GM12878 (cell line): ENCODE measurements around the gene AOPEP. TPM values are rescaled to one million over a fixed set of nuclear protein-coding genes. Genes with fewer than 3 reads are reported as not detected.

ENCODE experiments used
- BMI1 ChIP-seq: fragments of 450-650 bp; IDR thresholded peaks from 2 replicates; pipeline ENCODE4 v1.6.1; 2016; ENCODE audit warnings: mild to moderate bottlenecking, moderate library complexity, borderline replicate concordance
- BRCA1 ChIP-seq: IDR thresholded peaks from 2 replicates; pipeline ENCODE4 v1.6.1; 2011; ENCODE audit warnings: low read depth, low read length, improper control_type of control experiment
- CREB1 ChIP-seq: IDR thresholded peaks from 2 replicates; pipeline ENCODE4 v1.6.1; 2012; ENCODE audit warnings: low read depth, mild to moderate bottlenecking, inconsistent platforms
- ESRRA ChIP-seq: IDR thresholded peaks from 2 replicates; pipeline ENCODE4 v1.6.1; 2012; ENCODE audit warnings: mild to moderate bottlenecking, low read length, improper control_type of control experiment
- ETV6 ChIP-seq, 2 experiments: fragments of 450-650 bp in 1 of 2; IDR thresholded peaks in 1 of 2; conservative IDR thresholded peaks in 1 of 2; 2 replicates each; pipeline ENCODE4 v1.6.1; 2014; ENCODE audit warnings: antibody characterized with exemption in 1 of 2, borderline replicate concordance in 1 of 2, low read depth in 1 of 2, mild to moderate bottlenecking in 1 of 2, moderate library complexity in 1 of 2
- FOXM1 ChIP-seq: IDR thresholded peaks from 2 replicates; pipeline ENCODE4 v1.6.1; 2012; ENCODE audit warnings: low read depth, mild to moderate bottlenecking, inconsistent platforms, low read length, moderate library complexity
- HDGF ChIP-seq: fragments of 450-650 bp; IDR thresholded peaks from 2 replicates; pipeline ENCODE4 v1.6.1; 2016; ENCODE audit warnings: antibody characterized with exemption
- IKZF1 ChIP-seq: fragments of 450-650 bp; conservative IDR thresholded peaks from 2 replicates; pipeline ENCODE4 v1.6.1; 2017; ENCODE audit warnings: antibody characterized with exemption, mild to moderate bottlenecking
- LARP7 ChIP-seq: fragments of 450-650 bp; IDR thresholded peaks from 2 replicates; pipeline ENCODE4 v1.6.1; 2017; ENCODE audit warnings: mild to moderate bottlenecking
- MEF2A ChIP-seq: IDR thresholded peaks from 2 replicates; pipeline ENCODE4 v1.6.1; 2011; ENCODE audit warnings: low read depth, mild to moderate bottlenecking, low read length, moderate library complexity; ENCODE audit not compliant: insufficient read depth
- MTA2 ChIP-seq: fragments of 450-650 bp; IDR thresholded peaks from 2 replicates; pipeline ENCODE4 v1.6.1; 2016; ENCODE audit warnings: low read depth, mild to moderate bottlenecking, moderate library complexity
- NFYA ChIP-seq: IDR thresholded peaks from 2 replicates; pipeline ENCODE4 v1.6.1; 2011; ENCODE audit warnings: low read depth, mild to moderate bottlenecking, low read length, improper control_type of control experiment, borderline replicate concordance
- NRF1 ChIP-seq: conservative IDR thresholded peaks from 2 replicates; pipeline ENCODE4 v1.6.1; 2011; ENCODE audit warnings: mild to moderate bottlenecking, low read depth, low read length, improper control_type of control experiment
- POLR2AphosphoS5 ChIP-seq: IDR thresholded peaks from 2 replicates; pipeline ENCODE4 v1.6.1; 2011; ENCODE audit warnings: mild to moderate bottlenecking, low read length, inconsistent platforms
- SRF ChIP-seq, 2 experiments: IDR thresholded peaks; 2 replicates each; pipeline ENCODE4 v1.6.1; 2011; ENCODE audit warnings: low read depth in 2 of 2, low read length in 2 of 2, mild to moderate bottlenecking in 1 of 2, moderate library complexity in 1 of 2
- TARDBP ChIP-seq: IDR thresholded peaks from 2 replicates; pipeline ENCODE4 v1.6.1; 2016; ENCODE audit warnings: borderline replicate concordance
- TCF7 ChIP-seq: IDR thresholded peaks from 2 replicates; pipeline ENCODE4 v1.6.1; 2014; ENCODE audit warnings: antibody characterized with exemption, borderline replicate concordance
- ZNF24 ChIP-seq: fragments of 450-650 bp; IDR thresholded peaks from 2 replicates; pipeline ENCODE4 v1.6.1; 2017; ENCODE audit warnings: antibody characterized with exemption, mild to moderate bottlenecking
- ZNF384 ChIP-seq: IDR thresholded peaks from 2 replicates; pipeline ENCODE4 v1.6.1; 2012; ENCODE audit warnings: low read depth, mild to moderate bottlenecking, low read length, improper control_type of control experiment, borderline replicate concordance
- polyA plus RNA-seq, 11 experiments: library from polyadenylated mRNA; depleted of rRNA in 4 of 11; unstranded in 6 of 11; stranded (reverse) in 5 of 11; fragments of >200 nt; fragmentation: Nextera tagmentation in 4 of 11; fragmentation: Illumina TruSeq in 1 of 11; extraction: Ambion mirVana in 4 of 11; extraction: Trizol in 1 of 11; gene quantifications; 1 replicate in 1 of 11; 2 replicates in 10 of 11; pipeline versions ENCODE4 v1.2.1 to v1.2.3, GENCODE V29; 2011 to 2016; ENCODE audit warnings: inconsistent platforms in 2 of 11, missing spikeins in 2 of 11, low read depth in 1 of 11
- total RNA-seq, 4 experiments: library from RNA; depleted of rRNA in 3 of 4; stranded (reverse); fragments of >200 nt in 3 of 4; fragmentation: Illumina TruSeq in 1 of 4; extraction: Trizol in 1 of 4; gene quantifications; 2 replicates each; pipeline versions ENCODE4 v1.2.1 to v1.2.3, GENCODE V29; 2013 to 2021
- TF ChIP-seq, protein P1 (sequence below): fragments of 450-650 bp; IDR thresholded peaks from 2 replicates; pipeline ENCODE4 v1.6.1; 2016; ENCODE audit warnings: mild to moderate bottlenecking
- TF ChIP-seq, protein P2 (sequence below): IDR thresholded peaks from 2 replicates; pipeline ENCODE4 v1.6.1; 2011; ENCODE audit warnings: borderline replicate concordance, low read depth, mild to moderate bottlenecking, moderate library complexity, low read length; ENCODE audit not compliant: insufficient read depth, poor library complexity, severe bottlenecking
- TF ChIP-seq, protein P3 (sequence below): IDR thresholded peaks from 2 replicates; pipeline ENCODE4 v1.6.1; 2012; ENCODE audit warnings: mild to moderate bottlenecking, low read depth, low read length
- TF ChIP-seq, protein P4 (sequence below): fragments of 450-650 bp; IDR thresholded peaks from 2 replicates; pipeline ENCODE4 v1.6.1; 2018; ENCODE audit warnings: mild to moderate bottlenecking, low read depth, moderate library complexity; ENCODE audit not compliant: partially characterized antibody

AOPEP gene
- total and polyA plus RNA-seq, 10 of the 15 experiments (the other 5 are each of a cell fraction or from before 2014, with no cell fraction given) = 2.3 to 16.9 (median 10.1) TPM

DNA sequence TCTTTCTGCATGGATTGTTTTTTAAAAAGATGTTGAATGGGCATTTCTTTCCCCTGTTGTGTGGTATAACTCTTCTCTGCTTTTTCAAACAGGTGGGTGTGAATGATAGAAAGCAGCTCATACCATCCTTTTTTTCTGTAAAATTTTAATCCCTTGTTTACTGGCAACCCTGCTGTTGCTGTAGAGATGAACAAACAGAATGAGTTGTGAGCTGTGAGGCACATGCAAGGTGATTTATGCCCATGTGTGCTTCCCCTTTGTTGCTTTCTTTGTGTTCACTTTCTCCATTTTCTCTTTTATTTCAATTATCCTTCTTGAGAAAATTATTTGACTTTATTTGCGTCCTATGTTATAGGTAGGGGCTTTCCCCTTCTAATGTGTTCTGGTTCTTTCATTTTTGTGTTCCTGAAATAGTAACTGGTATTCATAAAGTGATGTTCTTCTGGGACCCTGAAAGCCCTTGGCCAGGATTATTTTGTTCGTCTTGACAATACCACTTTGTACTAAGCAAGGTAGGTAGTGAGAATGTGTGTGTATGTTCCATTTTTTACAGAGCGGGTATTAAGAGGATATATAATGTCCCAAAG lies 79.9 kb downstream of the AOPEP start (continued):
- TF ChIP-seq, protein P1, sequence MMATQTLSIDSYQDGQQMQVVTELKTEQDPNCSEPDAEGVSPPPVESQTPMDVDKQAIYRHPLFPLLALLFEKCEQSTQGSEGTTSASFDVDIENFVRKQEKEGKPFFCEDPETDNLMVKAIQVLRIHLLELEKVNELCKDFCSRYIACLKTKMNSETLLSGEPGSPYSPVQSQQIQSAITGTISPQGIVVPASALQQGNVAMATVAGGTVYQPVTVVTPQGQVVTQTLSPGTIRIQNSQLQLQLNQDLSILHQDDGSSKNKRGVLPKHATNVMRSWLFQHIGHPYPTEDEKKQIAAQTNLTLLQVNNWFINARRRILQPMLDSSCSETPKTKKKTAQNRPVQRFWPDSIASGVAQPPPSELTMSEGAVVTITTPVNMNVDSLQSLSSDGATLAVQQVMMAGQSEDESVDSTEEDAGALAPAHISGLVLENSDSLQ = peak; percentile 4; the same call in 1 of the 2 replicates
- TF ChIP-seq NFYA (no peak), IKZF1 (no peak), LARP7 (no peak), ZNF24 (no peak), BMI1 (no peak), FOXM1 (no peak), BRCA1 (no peak), MTA2 (peak; percentile 29; the same call in 1 of the 2 replicates), HDGF (no peak), CREB1 (no peak), POLR2AphosphoS5 (no peak), ESRRA (no peak), MEF2A (peak; percentile 92), NRF1 (no peak), ETV6 (conservative IDR thresholded peaks at IDR 0.05 in 1 of 2, IDR thresholded peaks at IDR 0.05 in 1 of 2; ENCODE audit: borderline replicate concordance in 1 of 2, low read depth in 1 of 2) (no peak), TARDBP (no peak), TCF7 (no peak), ZNF384 (no peak), SRF (IDR thresholded peaks at IDR 0.05; ENCODE audit: low read depth in 2 of 2, low read length in 2 of 2) (no peak)
- TF ChIP-seq, protein P2, sequence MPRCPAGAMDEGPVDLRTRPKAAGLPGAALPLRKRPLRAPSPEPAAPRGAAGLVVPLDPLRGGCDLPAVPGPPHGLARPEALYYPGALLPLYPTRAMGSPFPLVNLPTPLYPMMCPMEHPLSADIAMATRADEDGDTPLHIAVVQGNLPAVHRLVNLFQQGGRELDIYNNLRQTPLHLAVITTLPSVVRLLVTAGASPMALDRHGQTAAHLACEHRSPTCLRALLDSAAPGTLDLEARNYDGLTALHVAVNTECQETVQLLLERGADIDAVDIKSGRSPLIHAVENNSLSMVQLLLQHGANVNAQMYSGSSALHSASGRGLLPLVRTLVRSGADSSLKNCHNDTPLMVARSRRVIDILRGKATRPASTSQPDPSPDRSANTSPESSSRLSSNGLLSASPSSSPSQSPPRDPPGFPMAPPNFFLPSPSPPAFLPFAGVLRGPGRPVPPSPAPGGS = no peak
- TF ChIP-seq, protein P3, sequence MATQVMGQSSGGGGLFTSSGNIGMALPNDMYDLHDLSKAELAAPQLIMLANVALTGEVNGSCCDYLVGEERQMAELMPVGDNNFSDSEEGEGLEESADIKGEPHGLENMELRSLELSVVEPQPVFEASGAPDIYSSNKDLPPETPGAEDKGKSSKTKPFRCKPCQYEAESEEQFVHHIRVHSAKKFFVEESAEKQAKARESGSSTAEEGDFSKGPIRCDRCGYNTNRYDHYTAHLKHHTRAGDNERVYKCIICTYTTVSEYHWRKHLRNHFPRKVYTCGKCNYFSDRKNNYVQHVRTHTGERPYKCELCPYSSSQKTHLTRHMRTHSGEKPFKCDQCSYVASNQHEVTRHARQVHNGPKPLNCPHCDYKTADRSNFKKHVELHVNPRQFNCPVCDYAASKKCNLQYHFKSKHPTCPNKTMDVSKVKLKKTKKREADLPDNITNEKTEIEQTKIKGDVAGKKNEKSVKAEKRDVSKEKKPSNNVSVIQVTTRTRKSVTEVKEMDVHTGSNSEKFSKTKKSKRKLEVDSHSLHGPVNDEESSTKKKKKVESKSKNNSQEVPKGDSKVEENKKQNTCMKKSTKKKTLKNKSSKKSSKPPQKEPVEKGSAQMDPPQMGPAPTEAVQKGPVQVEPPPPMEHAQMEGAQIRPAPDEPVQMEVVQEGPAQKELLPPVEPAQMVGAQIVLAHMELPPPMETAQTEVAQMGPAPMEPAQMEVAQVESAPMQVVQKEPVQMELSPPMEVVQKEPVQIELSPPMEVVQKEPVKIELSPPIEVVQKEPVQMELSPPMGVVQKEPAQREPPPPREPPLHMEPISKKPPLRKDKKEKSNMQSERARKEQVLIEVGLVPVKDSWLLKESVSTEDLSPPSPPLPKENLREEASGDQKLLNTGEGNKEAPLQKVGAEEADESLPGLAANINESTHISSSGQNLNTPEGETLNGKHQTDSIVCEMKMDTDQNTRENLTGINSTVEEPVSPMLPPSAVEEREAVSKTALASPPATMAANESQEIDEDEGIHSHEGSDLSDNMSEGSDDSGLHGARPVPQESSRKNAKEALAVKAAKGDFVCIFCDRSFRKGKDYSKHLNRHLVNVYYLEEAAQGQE = no peak
- TF ChIP-seq, protein P4, sequence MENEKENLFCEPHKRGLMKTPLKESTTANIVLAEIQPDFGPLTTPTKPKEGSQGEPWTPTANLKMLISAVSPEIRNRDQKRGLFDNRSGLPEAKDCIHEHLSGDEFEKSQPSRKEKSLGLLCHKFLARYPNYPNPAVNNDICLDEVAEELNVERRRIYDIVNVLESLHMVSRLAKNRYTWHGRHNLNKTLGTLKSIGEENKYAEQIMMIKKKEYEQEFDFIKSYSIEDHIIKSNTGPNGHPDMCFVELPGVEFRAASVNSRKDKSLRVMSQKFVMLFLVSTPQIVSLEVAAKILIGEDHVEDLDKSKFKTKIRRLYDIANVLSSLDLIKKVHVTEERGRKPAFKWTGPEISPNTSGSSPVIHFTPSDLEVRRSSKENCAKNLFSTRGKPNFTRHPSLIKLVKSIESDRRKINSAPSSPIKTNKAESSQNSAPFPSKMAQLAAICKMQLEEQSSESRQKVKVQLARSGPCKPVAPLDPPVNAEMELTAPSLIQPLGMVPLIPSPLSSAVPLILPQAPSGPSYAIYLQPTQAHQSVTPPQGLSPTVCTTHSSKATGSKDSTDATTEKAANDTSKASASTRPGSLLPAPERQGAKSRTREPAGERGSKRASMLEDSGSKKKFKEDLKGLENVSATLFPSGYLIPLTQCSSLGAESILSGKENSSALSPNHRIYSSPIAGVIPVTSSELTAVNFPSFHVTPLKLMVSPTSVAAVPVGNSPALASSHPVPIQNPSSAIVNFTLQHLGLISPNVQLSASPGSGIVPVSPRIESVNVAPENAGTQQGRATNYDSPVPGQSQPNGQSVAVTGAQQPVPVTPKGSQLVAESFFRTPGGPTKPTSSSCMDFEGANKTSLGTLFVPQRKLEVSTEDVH = no peak
